Measurements from ENCODE around the gene C9orf85. TPM values are rescaled to one million over a fixed set of nuclear protein-coding genes. Genes with fewer than 3 reads are reported as not detected.

Gene C9orf85
- total and polyA plus RNA-seq, 2 donors (not counting 3 experiments of a cell fraction or from before 2014, with no cell fraction given): 8.3 to 11.3 TPM

GRCh38 chr9:72005451-72005850, 94.0 kb downstream of the C9orf85 start:
- H3K9ac ChIP-seq (replicated peaks; ENCODE audit: extremely low read depth, insufficient read depth, low read length): no peak overlapping the region
- H3K79me2 ChIP-seq (ENCODE audit: control insufficient read depth, insufficient read depth, low read length): no peaks in the 10 kb centered on the region
- ChIA-PET POLR2A (no interaction called here), CTCF (no interaction called here)
- no peaks in the 10 kb centered on the region for H3K9me3 ChIP-seq (replicated peaks; ENCODE audit: control insufficient read depth, insufficient read depth, low read length)
- no peaks in the 10 kb centered on the region for H3K36me3 ChIP-seq (ENCODE audit: control insufficient read depth in 2 of 2, extremely low read depth in 1 of 2, insufficient read depth in 2 of 2, low read length in 2 of 2)
- no peak for FAIRE-seq
- intact Hi-C loops (cut with micrococcal nuclease): no loop called here
- no TSS peak for BruUV-seq (replicated peaks)
- no peak for DNase-seq (ENCODE audit: low read depth, low spot score)
- H3K4me3 ChIP-seq (replicated peaks in 1 of 3; ENCODE audit: insufficient read depth in 1 of 3, low read depth in 1 of 3, low read length in 3 of 3): no peak overlapping the region
- H3K4me1 ChIP-seq (ENCODE audit: control insufficient read depth, extremely low read depth, insufficient read depth, low read length): no peaks in the 10 kb centered on the region
- dilution Hi-C loops (cut with MboI; ENCODE audit: extremely low pct_ligation_motif_present, low sequenced_read_pairs): no loop called here
- H4K20me1 ChIP-seq (replicated peaks; ENCODE audit: control insufficient read depth, extremely low read depth, insufficient read depth, low read length): no peaks in the 10 kb centered on the region
- no peaks in the 10 kb centered on the region for H3K27me3 ChIP-seq (ENCODE audit: control insufficient read depth in 2 of 2, insufficient read depth in 2 of 2, low read length in 2 of 2)
- H3K27ac ChIP-seq (ENCODE audit: insufficient read depth, low read depth, low read length): no peak overlapping the region
- no peaks in the 10 kb centered on the region for H3K9me1 ChIP-seq (replicated peaks; ENCODE audit: control insufficient read depth, extremely low read depth, insufficient read depth, low read length)
- no peak for TF ChIP-seq MYC (IDR thresholded peaks at IDR 0.05; ENCODE audit: low read depth, low read length)
- no peak for TF ChIP-seq FOS (IDR thresholded peaks at IDR 0.05; ENCODE audit: borderline replicate concordance, insufficient read depth, low read length)
- no peak for TF ChIP-seq MAX (IDR thresholded peaks at IDR 0.05; ENCODE audit: insufficient read depth, insufficient read length)
- no peak for TF ChIP-seq EZH2 (IDR thresholded peaks at IDR 0.05; ENCODE audit: borderline replicate concordance, low read depth, low read length, severe bottlenecking)
- no peak for TF ChIP-seq GATA2 (IDR thresholded peaks at IDR 0.05; ENCODE audit: insufficient read depth, insufficient read length, low read depth, low read length)
- TF ChIP-seq POLR2A (IDR thresholded peaks at IDR 0.05; ENCODE audit: low read depth, low read length): no peak
- TF ChIP-seq JUN (IDR thresholded peaks at IDR 0.05; ENCODE audit: borderline replicate concordance, insufficient read depth, insufficient read length, low read depth): no peak
- TF ChIP-seq CTCF (IDR thresholded peaks at IDR 0.05; ENCODE audit: extremely low read depth in 1 of 2, insufficient read depth in 1 of 2, low read depth in 1 of 2, low read length in 2 of 2): no peak
- TF ChIP-seq POLR2AphosphoS5 (IDR thresholded peaks at IDR 0.05; ENCODE audit: insufficient read depth, low read depth, low read length): no peak
- H3K4me2 ChIP-seq (ENCODE audit: insufficient read depth, low read length): no peak overlapping the region
- no peak overlapping the region for H2AFZ ChIP-seq (ENCODE audit: low read depth, low read length)
